Spleen (tissue), 11 donors: ENCODE data around the gene COL26A1. TPM values are rescaled to one million over a fixed set of nuclear protein-coding genes. Genes with fewer than 3 reads are reported as not detected.
"Not testable (repeated sequence)": the region's sequence is repeated elsewhere in the genome, so short reads cannot be mapped to it uniquely, and the experiment has no call there.

Experiments used
- DNase-seq: peaks from one replicate; pipeline ENCODE4 v3.0.0-alpha.2; 2020
- H3K27ac ChIP-seq, 8 donors: fragments of 200-600 bp; sonication (generic) in 7 of 8; 1 replicate in 4 of 8; 2 replicates in 4 of 8; pipeline versions ENCODE4 v1.5.0 to v1.8.0; 2016 to 2021; ENCODE audit warnings: inconsistent platforms in 4 of 8, mild to moderate bottlenecking in 4 of 8, moderate library complexity in 1 of 8
- H3K27me3 ChIP-seq, 7 donors: fragments of 200-600 bp; sonication (generic) in 6 of 7; replicated peaks in 1 of 7; 1 replicate in 4 of 7; 2 replicates in 3 of 7; pipeline versions ENCODE4 v1.5.0 to v1.8.0; 2016 to 2021; ENCODE audit warnings: inconsistent platforms in 3 of 7, mild to moderate bottlenecking in 1 of 7
- H3K36me3 ChIP-seq, 6 donors: fragments of 200-600 bp; sonication (generic) in 5 of 6; 1 replicate in 4 of 6; 2 replicates in 2 of 6; pipeline versions ENCODE4 v1.5.0 to v1.8.0; 2016 to 2021; ENCODE audit warnings: inconsistent platforms in 2 of 6
- H3K4me1 ChIP-seq, 6 donors: fragments of 200-600 bp; sonication (generic) in 5 of 6; 1 replicate in 3 of 6; 2 replicates in 3 of 6; pipeline versions ENCODE4 v1.5.0 to v1.8.0; 2016 to 2021; ENCODE audit warnings: inconsistent platforms in 3 of 6
- H3K4me3 ChIP-seq, 8 donors: fragments of 200-600 bp; sonication (generic) in 7 of 8; 1 replicate in 4 of 8; 2 replicates in 4 of 8; pipeline versions ENCODE4 v1.5.0 to v1.8.0; 2016 to 2021; ENCODE audit warnings: inconsistent platforms in 4 of 8, mild to moderate bottlenecking in 4 of 8, moderate library complexity in 2 of 8
- H3K9me3 ChIP-seq, 8 donors: fragments of 200-600 bp; sonication (generic) in 7 of 8; 1 replicate in 4 of 8; 2 replicates in 4 of 8; pipeline versions ENCODE4 v1.5.0 to v1.8.0; 2016 to 2021; ENCODE audit warnings: inconsistent platforms in 4 of 8
- POLR2A ChIP-seq, 3 donors: fragments of 450-650 bp; IDR thresholded peaks; one replicate each; pipeline ENCODE4 v1.5.1; 2017; ENCODE audit warnings: antibody characterized with exemption in 3 of 3, mild to moderate bottlenecking in 1 of 3
- POLR2AphosphoS5 ChIP-seq, 3 donors: sonication (generic); formaldehyde crosslinking; IDR thresholded peaks; one replicate each; pipeline ENCODE4 v1.5.1; 2017; ENCODE audit warnings: antibody characterized with exemption in 3 of 3
- WGBS, 5 donors: extraction: QIAGEN DNeasy Blood & Tissue Kit in 3 of 5; methylation state at CpG; one replicate each; pipeline versions ENCODE4 v1.1.5 to v1.1.7; 2013 to 2018; 5-methylcytosine and 5-hydroxymethylcytosine counted together
- intact Hi-C: fragments of 100-400 bp; cut with DNase I; formaldehyde crosslinking; loops from one replicate; pipeline ENCODE4 v1.15.0; 2023; ENCODE audit warnings: low total_unique reads
- polyA plus RNA-seq, 3 donors: library from polyadenylated mRNA; stranded (reverse); fragments of 200-250 nt; gene quantifications; one replicate each; pipeline ENCODE4 v1.2.1, GENCODE V29; 2013
- total RNA-seq, 7 donors: library from RNA; depleted of rRNA in 3 of 7; stranded (reverse); fragments of >200 nt in 3 of 7; fragmentation: NEBNext Ultra II Directional in 4 of 7; extraction: Animal tissue kit (Norgen Biotek cat#: 25700) in 4 of 7; gene quantifications; one replicate each; pipeline versions ENCODE4 v1.1.0 to v1.2.1, GENCODE V29; 2016 to 2021
- TF ChIP-seq, protein P1 (sequence below), 11 experiments: fragments of 200-600 bp in 7 of 11; fragments of 450-650 bp in 4 of 11; sonication (generic) in 4 of 11; IDR thresholded peaks in 8 of 11; conservative IDR thresholded peaks in 3 of 11; 1 replicate in 7 of 11; 2 replicates in 4 of 11; pipeline versions ENCODE4 v1.4.0 to v1.8.0; 2016 to 2021; ENCODE audit warnings: antibody characterized with exemption in 11 of 11, inconsistent platforms in 4 of 11, mild to moderate bottlenecking in 1 of 11
- donor health status: healthy with polysubstance abuse.
- donor health status: DM: no; HTN: no; CAD: no; lungs with moderate emphysema.
- donor health status: DM: no; HTN: no; CAD: no.
- donor health status: Bipolar disorder and iron deficiency.
- donor health status: healthy.
- donor health status: DM: no; HTN: no; CAD: no.
- donor health status: DM: yes; HTN: yes; CAD: no.

Gene COL26A1
- total and polyA plus RNA-seq, 10 donors = 0.15 to 0.32 (median 0.22) TPM; not detected in 4

DNA sequence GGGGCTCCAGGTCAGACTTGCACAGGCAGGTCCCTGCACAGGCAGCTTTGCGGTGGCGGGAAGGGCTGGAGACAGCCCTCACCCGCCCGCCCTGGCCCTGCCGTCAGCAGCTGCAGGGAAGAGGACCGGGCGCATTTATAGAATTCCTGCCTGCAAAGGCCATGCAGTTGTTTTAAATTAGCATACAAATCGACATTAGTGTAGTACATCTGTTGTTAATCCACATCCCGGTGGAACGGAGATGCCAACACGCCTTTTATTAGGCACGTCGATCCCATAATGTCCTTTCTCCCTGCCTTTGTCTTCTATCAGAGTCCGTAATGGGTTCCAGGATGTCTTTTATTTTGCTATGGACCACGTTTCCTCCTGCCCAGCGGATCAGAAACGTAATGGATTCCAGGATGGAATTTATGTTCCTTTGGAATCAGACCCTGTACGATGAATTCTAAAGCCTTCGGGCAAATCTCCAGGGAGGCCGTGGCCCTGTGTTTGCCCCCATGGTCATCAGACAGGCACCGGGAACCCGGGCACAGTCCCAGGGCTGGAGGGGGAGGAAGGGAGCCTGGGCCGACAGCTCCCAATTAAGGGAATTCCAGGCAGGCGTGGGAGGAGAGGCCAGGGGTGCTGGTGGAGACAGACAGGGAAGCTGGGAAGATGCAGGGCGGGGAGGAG, 123.9 kb downstream of the COL26A1 start:
- DNase-seq = no peak
- peaks cover 0 to 33% (median 0%) of the 10 kb centered on the region in 7 donors for H3K27me3 ChIP-seq
- no peaks in the 10 kb centered on the region for H3K9me3 ChIP-seq
- H3K36me3 ChIP-seq = no peaks in the 10 kb centered on the region
- H3K4me1 ChIP-seq = no peaks in the 10 kb centered on the region
- TF ChIP-seq POLR2A (IDR thresholded peaks at IDR 0.05) (no peak), POLR2AphosphoS5 (IDR thresholded peaks at IDR 0.05) (peak; percentile 16 to 69 (median 50))
- intact Hi-C loops = no loop called here
- H3K27ac ChIP-seq = peak overlapping the region in 3 of 8 donors; percentile 14 to 45 (median 27)
- 61 to 83% (median 72%) methylated on average over 21 to 25 of the region's 25 CpGs for WGBS, 5 donors
- no peak overlapping the region for H3K4me3 ChIP-seq

DNA sequence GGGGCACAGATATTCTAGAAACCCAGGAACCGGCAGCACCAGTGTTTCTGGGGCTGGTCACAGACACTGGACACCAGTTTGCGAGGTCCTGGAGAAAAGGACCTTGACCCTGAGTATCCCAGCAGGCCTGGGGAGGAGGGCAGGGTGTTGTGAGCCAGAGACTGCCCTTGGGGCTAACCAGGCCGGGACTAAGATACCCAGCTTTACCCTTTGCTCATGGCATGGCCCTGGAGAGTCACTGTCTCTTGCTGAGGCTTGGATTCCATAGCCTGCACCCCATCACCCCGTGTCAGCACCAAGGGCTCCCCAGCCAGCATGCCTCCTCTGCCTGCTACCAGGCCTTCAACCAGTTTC, 124.4 kb downstream of the COL26A1 start:
- TF ChIP-seq, protein P1, sequence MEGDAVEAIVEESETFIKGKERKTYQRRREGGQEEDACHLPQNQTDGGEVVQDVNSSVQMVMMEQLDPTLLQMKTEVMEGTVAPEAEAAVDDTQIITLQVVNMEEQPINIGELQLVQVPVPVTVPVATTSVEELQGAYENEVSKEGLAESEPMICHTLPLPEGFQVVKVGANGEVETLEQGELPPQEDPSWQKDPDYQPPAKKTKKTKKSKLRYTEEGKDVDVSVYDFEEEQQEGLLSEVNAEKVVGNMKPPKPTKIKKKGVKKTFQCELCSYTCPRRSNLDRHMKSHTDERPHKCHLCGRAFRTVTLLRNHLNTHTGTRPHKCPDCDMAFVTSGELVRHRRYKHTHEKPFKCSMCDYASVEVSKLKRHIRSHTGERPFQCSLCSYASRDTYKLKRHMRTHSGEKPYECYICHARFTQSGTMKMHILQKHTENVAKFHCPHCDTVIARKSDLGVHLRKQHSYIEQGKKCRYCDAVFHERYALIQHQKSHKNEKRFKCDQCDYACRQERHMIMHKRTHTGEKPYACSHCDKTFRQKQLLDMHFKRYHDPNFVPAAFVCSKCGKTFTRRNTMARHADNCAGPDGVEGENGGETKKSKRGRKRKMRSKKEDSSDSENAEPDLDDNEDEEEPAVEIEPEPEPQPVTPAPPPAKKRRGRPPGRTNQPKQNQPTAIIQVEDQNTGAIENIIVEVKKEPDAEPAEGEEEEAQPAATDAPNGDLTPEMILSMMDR (IDR thresholded peaks at IDR 0.05 in 8 of 11, conservative IDR thresholded peaks at IDR 0.05 in 3 of 11) = no peak
- TF ChIP-seq POLR2A (IDR thresholded peaks at IDR 0.05) (no peak), POLR2AphosphoS5 (IDR thresholded peaks at IDR 0.05) (no peak)
- H3K36me3 ChIP-seq = no peaks in the 10 kb centered on the region
- WGBS, 5 donors = 66 to 78% (median 74%) methylated on average over 4 of the region's 4 CpGs
- H3K27me3 ChIP-seq = peaks cover 0 to 33% (median 0%) of the 10 kb centered on the region in 7 donors
- H3K4me1 ChIP-seq = no peaks in the 10 kb centered on the region
- no peak overlapping the region for H3K4me3 ChIP-seq
- H3K9me3 ChIP-seq = no peaks in the 10 kb centered on the region
- intact Hi-C loops = no loop called here
- H3K27ac ChIP-seq = peak overlapping the region in 1 of 8 donors; percentile 45
- no peak for DNase-seq

DNA sequence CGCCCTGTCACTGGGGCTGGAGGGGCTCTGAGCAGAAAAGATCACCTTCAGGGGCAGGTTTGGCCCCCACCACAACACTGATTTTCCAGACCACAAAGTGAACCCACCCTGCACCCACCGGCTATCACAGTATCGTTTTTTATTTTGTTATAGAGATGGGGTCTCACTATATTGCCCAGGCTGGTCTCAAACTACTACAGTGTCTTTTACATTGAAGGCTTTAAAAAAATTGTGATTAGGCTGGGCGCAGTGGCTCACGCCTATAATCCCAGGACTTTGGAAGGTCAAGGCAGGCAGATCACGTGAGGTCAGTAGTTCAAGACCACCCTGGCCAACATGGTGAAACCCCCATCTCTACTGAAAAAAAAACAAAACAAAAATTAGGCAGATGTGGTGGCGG, 125.1 kb downstream of the COL26A1 start:
- H3K27ac ChIP-seq = peak overlapping the region in 1 of 8 donors; percentile 45
- H3K9me3 ChIP-seq = no peaks in the 10 kb centered on the region
- TF ChIP-seq POLR2A (IDR thresholded peaks at IDR 0.05) = no peak
- TF ChIP-seq, protein P1 (IDR thresholded peaks at IDR 0.05 in 8 of 11, conservative IDR thresholded peaks at IDR 0.05 in 3 of 11) = no peak
- TF ChIP-seq POLR2AphosphoS5 (IDR thresholded peaks at IDR 0.05) = no peak
- H3K4me3 ChIP-seq = no peak overlapping the region
- H3K4me1 ChIP-seq = no peaks in the 10 kb centered on the region
- H3K27me3 ChIP-seq = peaks cover 0 to 28% (median 0%) of the 10 kb centered on the region in 7 donors
- intact Hi-C loops = no loop called here
- H3K36me3 ChIP-seq = no peaks in the 10 kb centered on the region
- 86 to 92% (median 90%) methylated on average over 7 of the region's 7 CpGs for WGBS, 5 donors
- no peak for DNase-seq

DNA sequence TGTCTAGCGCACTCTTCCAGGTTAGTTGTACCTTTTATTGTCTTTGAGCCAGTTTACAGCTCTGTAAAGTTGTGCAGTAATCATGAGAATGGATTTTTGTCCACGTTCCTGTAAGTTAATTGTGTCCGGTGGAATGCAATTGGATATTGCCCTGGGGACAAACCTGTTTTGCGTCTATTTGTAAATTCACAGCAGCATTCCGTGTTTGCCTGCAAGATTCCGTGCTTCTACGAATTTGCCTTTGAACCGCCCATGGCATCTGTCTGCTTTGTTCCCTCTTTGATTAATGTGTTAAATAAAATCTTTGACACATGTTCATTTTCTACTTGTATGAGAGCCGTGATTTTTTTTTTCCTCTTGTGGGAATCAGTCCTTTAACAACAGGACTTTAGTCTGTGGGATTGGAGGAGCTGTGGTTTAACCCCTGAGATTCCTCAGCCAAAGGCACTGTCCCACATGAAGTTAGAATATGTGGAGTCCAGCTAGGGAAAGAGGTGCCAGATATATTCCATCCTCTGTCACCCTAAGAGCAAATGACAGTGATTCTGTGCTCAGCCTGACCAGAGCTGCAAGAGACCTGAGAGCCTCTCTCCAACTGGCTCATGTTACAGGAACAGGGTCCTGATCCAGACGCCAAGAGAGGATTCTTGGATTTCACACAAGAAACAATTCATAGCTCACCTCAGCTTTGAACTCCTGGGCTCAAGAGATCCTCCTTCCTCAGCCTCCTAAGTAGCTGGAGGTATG, 126.3 kb downstream of the COL26A1 start:
- Histone ChIP-seq H3K4me3 (no peak overlapping the region), H3K27ac (no peak overlapping the region), H3K4me1 (no peaks in the 10 kb centered on the region), H3K36me3 (no peaks in the 10 kb centered on the region), H3K9me3 (no peaks in the 10 kb centered on the region), H3K27me3 (peaks cover 0 to 28% (median 0%) of the 10 kb centered on the region in 7 donors)
- WGBS, 5 donors = 51 to 72% (median 63%) methylated on average over 10 of the region's 10 CpGs
- intact Hi-C loops = no loop called here
- TF ChIP-seq POLR2A (IDR thresholded peaks at IDR 0.05) (no peak), POLR2AphosphoS5 (IDR thresholded peaks at IDR 0.05) (no peak)
- TF ChIP-seq, protein P1 (IDR thresholded peaks at IDR 0.05 in 8 of 11, conservative IDR thresholded peaks at IDR 0.05 in 3 of 11) = no peak
- no peak for DNase-seq

DNA sequence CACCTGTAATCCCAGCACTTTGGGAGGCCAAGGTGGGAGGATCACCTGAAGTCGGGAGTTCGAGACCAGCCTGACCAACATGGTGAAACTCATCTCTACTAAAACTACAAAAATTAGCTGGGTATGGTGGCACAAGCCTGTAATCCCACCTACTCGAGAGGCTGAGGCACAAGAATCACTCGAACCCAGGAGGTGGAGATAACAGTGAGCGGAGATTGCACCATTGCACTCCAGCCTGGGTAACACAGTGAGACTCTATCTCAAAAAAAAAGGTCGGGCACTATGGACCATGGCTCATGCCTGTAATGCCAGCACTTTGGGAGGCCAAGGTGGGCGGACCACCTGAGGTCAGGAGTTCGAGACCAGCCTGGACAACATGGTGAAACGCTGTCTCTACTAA, 127.8 kb downstream of the COL26A1 start:
- H3K27me3 ChIP-seq = peaks cover 0 to 28% (median 0%) of the 10 kb centered on the region in 7 donors
- WGBS, 5 donors = 83 to 92% (median 85%) methylated on average over 9 of the region's 9 CpGs
- intact Hi-C loops, DNase-seq, H3K36me3 ChIP-seq, H3K4me1 ChIP-seq, H3K4me3 ChIP-seq, H3K9me3 ChIP-seq, H3K27ac ChIP-seq: not testable (repeated sequence)

DNA sequence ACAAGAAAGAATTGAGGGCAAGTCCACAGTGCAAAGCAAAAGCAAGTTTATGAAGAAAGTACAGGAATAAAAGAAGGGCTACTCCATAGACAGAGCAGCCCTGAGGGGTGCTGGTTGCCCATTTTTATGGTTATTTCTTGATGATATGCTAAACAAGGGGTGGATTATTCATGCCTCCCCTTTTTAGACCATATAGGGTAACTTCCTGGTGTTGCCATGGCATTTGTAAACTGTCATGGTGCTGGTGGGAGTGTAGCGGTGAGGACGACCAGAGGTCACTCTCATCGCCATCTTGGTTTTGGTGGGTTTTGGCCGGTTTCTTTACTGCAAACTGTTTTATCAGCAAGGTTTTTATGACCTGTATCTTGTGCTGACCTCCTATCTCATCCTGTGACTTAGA, 128.8 kb downstream of the COL26A1 start:
- H3K4me3 ChIP-seq, H3K36me3 ChIP-seq, H3K9me3 ChIP-seq, DNase-seq, H3K27ac ChIP-seq, H3K4me1 ChIP-seq, intact Hi-C loops: not testable (repeated sequence)
- WGBS, 5 donors = 80 to 95% (median 92%) methylated on average over 4 of the region's 4 CpGs
- H3K27me3 ChIP-seq = peaks cover 0 to 28% (median 0%) of the 10 kb centered on the region in 7 donors
